ENCODE results near the gene ASAP2. TPM values are rescaled to one million over a fixed set of nuclear protein-coding genes. Genes with fewer than 3 reads are reported as not detected.
"Not testable (repeated sequence)": the region's sequence is repeated elsewhere in the genome, so short reads cannot be mapped to it uniquely, and the experiment has no call there.

Gene ASAP2
- total and polyA plus RNA-seq, 9 of the 15 experiments (the other 6 are each of a cell fraction or from before 2014, with no cell fraction given): 0.06 to 4.3 (median 3.1) TPM

DNA sequence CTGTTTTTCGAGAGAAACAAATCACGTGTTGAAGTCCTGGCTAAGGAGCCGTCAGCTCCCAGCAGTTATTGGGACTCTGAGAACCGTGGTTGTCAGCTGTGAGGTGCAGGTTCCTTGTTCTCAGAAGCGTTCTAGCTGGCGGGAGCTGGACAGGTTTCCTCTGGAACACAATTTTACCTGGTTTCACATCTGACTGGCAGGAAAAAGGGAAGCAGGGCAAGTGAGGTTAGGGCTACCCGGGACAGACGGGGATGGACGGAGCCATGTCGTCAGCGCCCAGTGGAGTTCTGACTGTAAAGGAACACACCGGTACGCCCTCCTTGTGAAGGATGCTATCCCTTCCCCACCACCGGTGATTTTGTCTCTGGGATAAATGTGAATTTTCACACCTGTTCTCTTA, 190.6 kb downstream of the ASAP2 start:
- H2AFZ ChIP-seq (ENCODE audit: low read depth, low read length): no peak overlapping the region
- H3K9ac ChIP-seq (ENCODE audit: insufficient read depth in 1 of 2, low read depth in 2 of 2, low read length in 2 of 2): no peak overlapping the region
- no peaks in the 10 kb centered on the region; the same call in 2 of the 3 replicates for H3K36me3 ChIP-seq (ENCODE audit: control insufficient read depth, insufficient read depth, low read length)
- H4K20me1 ChIP-seq (replicated peaks; ENCODE audit: control insufficient read depth, insufficient read depth, low read length): no peaks in the 10 kb centered on the region; the same call in 1 of the 2 replicates
- no peak overlapping the region for H3K27ac ChIP-seq (ENCODE audit: extremely low read depth, low read depth, low read length)
- in situ Hi-C loops (cut with MboI): no loop called here
- H3K79me2 ChIP-seq (ENCODE audit: control insufficient read depth, insufficient read depth, low read length): no peaks in the 10 kb centered on the region
- ChIA-PET POLR2A (interaction anchor here (0.6 kb wide), 1 partner anchor 304 kb away, joined by 3 read pairs; no protein-coding TSS in a partner anchor), CTCF (ENCODE audit: low intra/inter-chr PET ratio) (no interaction called here)
- no peak overlapping the region for H3K4me3 ChIP-seq
- H3K4me1 ChIP-seq (replicated peaks in 1 of 2; ENCODE audit: control insufficient read depth in 2 of 2, insufficient read depth in 2 of 2, low read length in 2 of 2): peaks cover 0 to 15% of the 10 kb centered on the region in 2 experiments; a peak in 2 of 5 replicates
- no peaks in the 10 kb centered on the region for H3K9me1 ChIP-seq (ENCODE audit: control insufficient read depth, insufficient read depth, low read length)
- no peak for TF ChIP-seq DPF2 (IDR thresholded peaks at IDR 0.05)
- no peak overlapping the region for H3K4me2 ChIP-seq (ENCODE audit: insufficient read depth, low read length)
- FAIRE-seq (no peak), DNase-seq (ENCODE audit: extremely low read depth in 1 of 4, low spot score in 3 of 4) (no peak), ATAC-seq (no peak)
- no peaks in the 10 kb centered on the region for H3K27me3 ChIP-seq (ENCODE audit: control insufficient read depth in 2 of 2, insufficient read depth in 2 of 2, low read length in 2 of 2)
- BruUV-seq (replicated peaks): no TSS peak
- H3K9me3 ChIP-seq (replicated peaks; ENCODE audit: control insufficient read depth, insufficient read depth, low read depth, low read length): no peaks in the 10 kb centered on the region
- WGBS (ENCODE audit: insufficient coverage, low coverage, missing lambda C conversion rate): 52% methylated on average over 14 of the region's 14 CpGs
- intact Hi-C loops (cut with micrococcal nuclease): no loop called here

DNA sequence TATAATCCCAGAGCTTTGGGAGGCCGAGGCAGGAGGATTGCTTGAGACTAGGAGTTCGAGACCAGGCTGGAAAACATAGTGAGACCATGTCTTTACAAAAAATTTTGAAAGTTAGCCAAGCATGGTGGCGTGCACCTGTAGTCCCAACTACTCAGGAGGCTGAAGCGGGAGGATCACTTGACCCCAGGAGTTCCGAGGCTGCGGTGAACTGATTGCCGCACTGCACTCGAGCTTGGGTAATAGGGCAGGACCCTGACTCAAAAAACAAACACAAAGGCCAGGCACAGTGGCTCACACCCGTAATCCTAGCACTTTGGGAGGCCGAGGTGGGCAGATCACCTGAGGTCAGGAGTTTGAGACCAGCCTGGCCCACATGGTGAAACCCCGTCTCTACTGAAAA, 191.6 kb downstream of the ASAP2 start:
- POLR2A ChIA-PET; H4K20me1 ChIP-seq (replicated peaks; ENCODE audit: control insufficient read depth, insufficient read depth, low read length); H3K27me3 ChIP-seq (ENCODE audit: control insufficient read depth in 2 of 2, insufficient read depth in 2 of 2, low read length in 2 of 2); H3K36me3 ChIP-seq (ENCODE audit: control insufficient read depth, insufficient read depth, low read length); CTCF ChIA-PET (ENCODE audit: low intra/inter-chr PET ratio); H3K27ac ChIP-seq (ENCODE audit: extremely low read depth, low read depth, low read length); FAIRE-seq; intact Hi-C loops (cut with micrococcal nuclease); H3K79me2 ChIP-seq (ENCODE audit: control insufficient read depth, insufficient read depth, low read length); H3K4me3 ChIP-seq; in situ Hi-C loops (cut with MboI); BruUV-seq (replicated peaks); H3K9ac ChIP-seq (ENCODE audit: insufficient read depth in 1 of 2, low read depth in 2 of 2, low read length in 2 of 2); DNase-seq (ENCODE audit: extremely low read depth in 1 of 4, low spot score in 3 of 4); ATAC-seq; H3K9me1 ChIP-seq (ENCODE audit: control insufficient read depth, insufficient read depth, low read length); H3K9me3 ChIP-seq (replicated peaks; ENCODE audit: control insufficient read depth, insufficient read depth, low read depth, low read length); H2AFZ ChIP-seq (ENCODE audit: low read depth, low read length); H3K4me2 ChIP-seq (ENCODE audit: insufficient read depth, low read length): not testable (repeated sequence)
- H3K4me1 ChIP-seq (replicated peaks in 1 of 2; ENCODE audit: control insufficient read depth in 2 of 2, insufficient read depth in 2 of 2, low read length in 2 of 2): peaks cover 0 to 15% of the 10 kb centered on the region in 2 experiments; a peak in 2 of 5 replicates
- WGBS (ENCODE audit: insufficient coverage, low coverage, missing lambda C conversion rate): 62% methylated on average over 11 of the region's 11 CpGs
